HepG2 (cell line): ENCODE results near the gene ZNF845. TPM values are rescaled to one million over a fixed set of nuclear protein-coding genes. Genes with fewer than 3 reads are reported as not detected.
A peak's percentile ranks its signal among the peaks of the same experiment; 100 is the strongest.

Experiments used
- ATAC-seq: fragments of 200-7000 bp; cut with Tn5 transposase; 3 replicates; pipeline ENCODE4 v1.9.1; 2020; ENCODE audit warnings: mild to moderate bottlenecking, moderate library complexity
- BruUV-seq: library from RNA; stranded (reverse); fragments of 400-500 nt; replicated peaks from 2 replicates; lab custom pipeline; 2021; lab: Mats Ljungman, UMichigan
- CTCF ChIA-PET: fragments of 300-600 bp; formaldehyde crosslinking; extraction: SDS; loops from one replicate; lab custom pipeline; 2021; ENCODE audit warnings: low total read pairs, inconsistent platforms, low intra/inter-chr PET ratio; lab: Yijun Ruan, JAX
- POLR2A ChIA-PET: fragments of 350-600 bp; sonication (Branson Sonifier 250); formaldehyde crosslinking; loops from one replicate; lab custom pipeline; 2020; ENCODE audit warnings: antibody characterized with exemption, inconsistent platforms; lab: Yijun Ruan, JAX
- DNase-seq: peaks from one replicate; pipeline ENCODE4 v3.0.0-alpha.2; 2015; ENCODE audit warnings: low spot score
- FAIRE-seq: peaks from 3 replicates; lab custom pipeline; 2011; peaks lifted over from hg19 to GRCh38; lab: Jason Lieb, UNC
- H2AFZ ChIP-seq: one replicate; pipeline ENCODE4 v1.6.1; 2011; ENCODE audit warnings: low read length, inconsistent platforms
- H3K27ac ChIP-seq: fragments of 300-600 bp; 3 replicates; pipeline ENCODE4 v1.8.0; 2011; ENCODE audit warnings: mixed run types, mild to moderate bottlenecking, mixed read lengths, low read length, inconsistent platforms; ENCODE audit not compliant: insufficient read depth; ENCODE audit errors: extremely low read length
- H3K27me3 ChIP-seq, 2 experiments: fragments of 200-600 bp in 1 of 2; 2 replicates in 1 of 2; 3 replicates in 1 of 2; pipeline versions ENCODE4 v1.6.0 to v1.8.0; 2011; ENCODE audit warnings: low read length in 2 of 2, mild to moderate bottlenecking in 2 of 2, moderate library complexity in 2 of 2, inconsistent platforms in 1 of 2; ENCODE audit not compliant: insufficient read depth in 2 of 2, control insufficient read depth in 1 of 2
- H3K36me3 ChIP-seq, 2 experiments: fragments of 200-600 bp in 1 of 2; replicated peaks in 1 of 2; 2 replicates in 1 of 2; 3 replicates in 1 of 2; pipeline versions ENCODE4 v1.5.1 to v1.8.0; 2011; ENCODE audit warnings: low read length in 2 of 2, inconsistent platforms in 1 of 2; ENCODE audit not compliant: insufficient read depth in 2 of 2, control insufficient read depth in 1 of 2
- H3K4me1 ChIP-seq: 2 replicates; pipeline ENCODE4 v1.5.1; 2012; ENCODE audit warnings: low read length, inconsistent platforms; ENCODE audit not compliant: insufficient read depth
- H3K4me2 ChIP-seq: 2 replicates; pipeline ENCODE4 v1.6.0; 2011; ENCODE audit warnings: low read depth, low read length, inconsistent platforms
- H3K4me3 ChIP-seq, 3 experiments: fragments of 200-600 bp in 1 of 3; sonication (generic), shearing (Covaris generic) in 1 of 3; replicated peaks in 1 of 3; 2 replicates each; pipeline ENCODE4 v1.5.1; 2011 to 2016; ENCODE audit warnings: low read length in 3 of 3, inconsistent platforms in 2 of 3, low read depth in 2 of 3, mild to moderate bottlenecking in 2 of 3, control low read depth in 1 of 3, mixed read lengths in 1 of 3; ENCODE audit not compliant: insufficient read depth in 1 of 3
- H3K79me2 ChIP-seq: one replicate; pipeline ENCODE4 v1.6.1; 2011; ENCODE audit warnings: low read length, inconsistent platforms; ENCODE audit not compliant: insufficient read depth
- H3K9ac ChIP-seq: 2 replicates; pipeline ENCODE4 v1.6.0; 2011; ENCODE audit warnings: mild to moderate bottlenecking, low read depth, low read length, inconsistent platforms; ENCODE audit not compliant: insufficient read depth
- H3K9me3 ChIP-seq: 2 replicates; pipeline ENCODE4 v1.5.1; 2012; ENCODE audit warnings: mild to moderate bottlenecking, low read length
- H4K20me1 ChIP-seq: 2 replicates; pipeline ENCODE4 v1.6.0; 2011; ENCODE audit warnings: inconsistent platforms, mild to moderate bottlenecking, low read length, moderate library complexity; ENCODE audit not compliant: insufficient read depth
- FOSL2 ChIP-seq: sonication (generic); formaldehyde crosslinking; IDR thresholded peaks from 2 replicates; pipeline ENCODE4 v1.4.0; 2020; ENCODE audit warnings: missing genetic modification reagents
- KLF9 ChIP-seq: IDR thresholded peaks from 2 replicates; pipeline ENCODE4 v1.6.1; 2016; ENCODE audit warnings: low read depth
- LCORL ChIP-seq, 2 experiments: fragments of 450-650 bp in 1 of 2; sonication (generic) in 1 of 2; formaldehyde crosslinking in 1 of 2; IDR thresholded peaks; 2 replicates each; pipeline versions ENCODE4 v1.5.0 to v1.6.1; 2017 to 2020; ENCODE audit warnings: antibody characterized with exemption in 1 of 2, missing genetic modification reagents in 1 of 2
- NR2C2 ChIP-seq: sonication (generic); formaldehyde crosslinking; IDR thresholded peaks from 2 replicates; pipeline ENCODE4 v1.4.0; 2020; ENCODE audit warnings: missing genetic modification reagents, mild to moderate bottlenecking, moderate library complexity, borderline replicate concordance
- RAD21 ChIP-seq: fragments of 450-650 bp; formaldehyde crosslinking; IDR thresholded peaks from 2 replicates; pipeline ENCODE4 v1.5.0; 2020; ENCODE audit warnings: mild to moderate bottlenecking
- TRIM24 ChIP-seq: sonication (generic); formaldehyde crosslinking; IDR thresholded peaks from 2 replicates; pipeline ENCODE4 v1.8.0; 2022; ENCODE audit warnings: mild to moderate bottlenecking, missing genetic modification reagents
- ZFP41 ChIP-seq: sonication (generic); formaldehyde crosslinking; IDR thresholded peaks from 2 replicates; pipeline ENCODE4 v1.4.0; 2020; ENCODE audit warnings: mild to moderate bottlenecking, missing genetic modification reagents, borderline replicate concordance
- ZMYM3 ChIP-seq: sonication (generic); formaldehyde crosslinking; IDR thresholded peaks from 2 replicates; pipeline ENCODE4 v1.5.1; 2020; ENCODE audit warnings: mild to moderate bottlenecking, missing genetic modification reagents
- ZNF44 ChIP-seq: sonication (generic); formaldehyde crosslinking; IDR thresholded peaks from 2 replicates; pipeline ENCODE4 v1.5.1; 2020; ENCODE audit warnings: mild to moderate bottlenecking, missing genetic modification reagents
- ZNF501 ChIP-seq: sonication (generic); formaldehyde crosslinking; IDR thresholded peaks from 2 replicates; pipeline ENCODE4 v1.5.1; 2020; ENCODE audit warnings: mild to moderate bottlenecking, moderate library complexity, missing genetic modification reagents
- ZNF672 ChIP-seq: sonication (generic); formaldehyde crosslinking; IDR thresholded peaks from 2 replicates; pipeline ENCODE4 v1.8.1; 2022; ENCODE audit warnings: missing genetic modification reagents
- ZNF724P ChIP-seq: sonication (generic); formaldehyde crosslinking; IDR thresholded peaks from 2 replicates; pipeline ENCODE4 v1.8.0; 2022; ENCODE audit warnings: missing genetic modification reagents, borderline replicate concordance
- ZNF75D ChIP-seq: sonication (generic); formaldehyde crosslinking; IDR thresholded peaks from 2 replicates; pipeline ENCODE4 v1.8.1; 2023; ENCODE audit warnings: missing genetic modification reagents, mild to moderate bottlenecking, borderline replicate concordance
- ZSCAN30 ChIP-seq: sonication (generic); formaldehyde crosslinking; IDR thresholded peaks from 2 replicates; pipeline ENCODE4 v1.5.0; 2020; ENCODE audit warnings: mild to moderate bottlenecking, missing genetic modification reagents
- whole genome bisulfite sequencing: methylation state at CpG from one replicate; pipeline ENCODE4 v1.1.6; 2017; ENCODE audit warnings: low lambda C conversion rate; 5-methylcytosine and 5-hydroxymethylcytosine counted together
- in situ Hi-C: cut with HindIII; loops from 2 replicates; pipeline ENCODE4 v1.10.0; 2017; ENCODE audit warnings: low pct_unique_long_range_greater_than_20kb; ENCODE audit not compliant: extremely low pct_ligation_motif_present
- intact Hi-C: fragments of 100-400 bp; cut with micrococcal nuclease; formaldehyde crosslinking; loops from one replicate; pipeline ENCODE4 v1.10.0; 2022; ENCODE audit not compliant: unreplicated experiment
- polyA plus RNA-seq, 8 experiments: library from polyadenylated mRNA; depleted of rRNA in 3 of 8; stranded (reverse) in 7 of 8; unstranded in 1 of 8; fragments of >200 nt; fragmentation: Illumina TruSeq in 4 of 8; extraction: Trizol in 4 of 8; gene quantifications; 2 replicates each; pipeline versions ENCODE4 v1.2.1 to v1.2.3, GENCODE V29; 2011 to 2016; ENCODE audit warnings: low read depth in 4 of 8, missing spikeins in 1 of 8, mixed read lengths in 1 of 8; ENCODE audit not compliant: insufficient read depth in 1 of 8
- total RNA-seq, 5 experiments: library from RNA; depleted of rRNA; stranded (reverse); fragments of >200 nt; fragmentation: Illumina TruSeq; extraction: Trizol; gene quantifications; 2 replicates each; pipeline ENCODE4 v1.2.3, GENCODE V29; 2016; ENCODE audit warnings: low read depth in 1 of 5
- TF ChIP-seq, protein P1 (sequence below): sonication (generic); formaldehyde crosslinking; IDR thresholded peaks from 2 replicates; pipeline ENCODE4 v1.4.0; 2020; ENCODE audit warnings: mild to moderate bottlenecking, low read depth, missing genetic modification reagents
- TF ChIP-seq, protein P2 (sequence below): sonication (generic); formaldehyde crosslinking; IDR thresholded peaks from 2 replicates; pipeline ENCODE4 v1.9.0; 2022; ENCODE audit warnings: missing genetic modification reagents, mild to moderate bottlenecking, borderline replicate concordance
- TF ChIP-seq, protein P3 (sequence below): sonication (generic); formaldehyde crosslinking; IDR thresholded peaks from 2 replicates; pipeline ENCODE4 v1.5.1; 2020; ENCODE audit warnings: mild to moderate bottlenecking, missing genetic modification reagents, borderline replicate concordance
- TF ChIP-seq, protein P4 (sequence below): IDR thresholded peaks from 2 replicates; pipeline ENCODE4 v1.6.1; 2016
- TF ChIP-seq, protein P5 (sequence below): fragments of 450-650 bp; IDR thresholded peaks from 2 replicates; pipeline ENCODE4 v1.6.1; 2016

ZNF845 gene
- total and polyA plus RNA-seq, 2 of the 13 experiments (the other 11 are each of a cell fraction or from before 2014, with no cell fraction given) = 1.7 to 9.6 TPM

DNA sequence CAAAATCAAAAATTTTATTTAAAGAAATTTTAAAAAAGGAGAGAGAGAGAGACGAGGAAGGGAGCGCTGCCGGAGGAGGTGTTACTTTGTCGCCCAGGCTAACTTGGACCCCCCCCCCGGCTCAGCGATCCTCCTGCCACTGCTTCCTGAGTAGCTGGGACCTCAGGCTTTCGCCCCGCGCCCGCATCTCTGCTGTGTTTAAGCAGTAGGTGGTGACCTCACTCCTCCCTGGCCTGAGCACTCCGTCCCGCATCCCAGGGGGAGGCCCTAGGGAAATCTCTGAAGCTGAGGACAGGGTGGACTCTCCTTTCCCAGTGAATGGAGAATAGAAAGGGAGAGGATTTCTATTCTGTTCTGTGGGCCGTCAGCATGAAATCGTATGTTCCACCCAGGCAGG, 485 bp upstream of the ZNF845 start:
- H3K36me3 ChIP-seq = no peaks in the 10 kb centered on the region
- CTCF ChIA-PET = no interaction called here
- in situ Hi-C loops (no loop called here), intact Hi-C loops (no loop called here)
- no peaks in the 10 kb centered on the region for H4K20me1 ChIP-seq
- peak overlapping the region; percentile 44 for H3K27ac ChIP-seq
- TSS peak; percentile 78 for BruUV-seq
- H3K9ac ChIP-seq = peak overlapping the region; percentile 54
- WGBS = 10% methylated on average over 12 of the region's 14 CpGs
- no peaks in the 10 kb centered on the region; a peak in 1 of 5 replicates for H3K27me3 ChIP-seq
- FAIRE-seq (no peak), ATAC-seq (peak; percentile 65), DNase-seq (no peak)
- H3K9me3 ChIP-seq = peaks cover 12% of the 10 kb centered on the region
- no peaks in the 10 kb centered on the region for H3K79me2 ChIP-seq
- POLR2A ChIA-PET = interaction anchor here (1.1 to 1.2 kb wide), 2 partner anchors 56 to 804 kb away, joined by 3 read pairs; partner anchors contain the start of gene CNOT3
- H3K4me1 ChIP-seq = peaks cover 6% of the 10 kb centered on the region; the same call in 1 of the 2 replicates
- peak overlapping the region; percentile 40 for H2AFZ ChIP-seq
- peak overlapping the region; percentile 87 for H3K4me2 ChIP-seq
- H3K4me3 ChIP-seq = peak overlapping the region; percentile 82 to 98 (median 85)
- TF ChIP-seq ZNF501 (CRISPR knock-in tag) (no peak), FOSL2 (CRISPR knock-in tag) (no peak), ZNF724P (CRISPR knock-in tag) (no peak), ZNF672 (CRISPR knock-in tag) (no peak), ZNF44 (CRISPR knock-in tag) (no peak), ZSCAN30 (CRISPR knock-in tag) (no peak), KLF9 (CRISPR knock-in tag) (no peak), ZFP41 (CRISPR knock-in tag) (no peak), NR2C2 (CRISPR knock-in tag) (no peak), ZNF75D (CRISPR knock-in tag) (no peak), RAD21 (CRISPR knock-in tag) (no peak), TRIM24 (CRISPR knock-in tag) (no peak), ZMYM3 (no peak), LCORL (IDR thresholded peaks at IDR 0.05) (no peak), LCORL (CRISPR knock-in tag; IDR thresholded peaks at IDR 0.05) (peak; percentile 43; the same call in 1 of the 2 replicates)
- TF ChIP-seq, protein P1, sequence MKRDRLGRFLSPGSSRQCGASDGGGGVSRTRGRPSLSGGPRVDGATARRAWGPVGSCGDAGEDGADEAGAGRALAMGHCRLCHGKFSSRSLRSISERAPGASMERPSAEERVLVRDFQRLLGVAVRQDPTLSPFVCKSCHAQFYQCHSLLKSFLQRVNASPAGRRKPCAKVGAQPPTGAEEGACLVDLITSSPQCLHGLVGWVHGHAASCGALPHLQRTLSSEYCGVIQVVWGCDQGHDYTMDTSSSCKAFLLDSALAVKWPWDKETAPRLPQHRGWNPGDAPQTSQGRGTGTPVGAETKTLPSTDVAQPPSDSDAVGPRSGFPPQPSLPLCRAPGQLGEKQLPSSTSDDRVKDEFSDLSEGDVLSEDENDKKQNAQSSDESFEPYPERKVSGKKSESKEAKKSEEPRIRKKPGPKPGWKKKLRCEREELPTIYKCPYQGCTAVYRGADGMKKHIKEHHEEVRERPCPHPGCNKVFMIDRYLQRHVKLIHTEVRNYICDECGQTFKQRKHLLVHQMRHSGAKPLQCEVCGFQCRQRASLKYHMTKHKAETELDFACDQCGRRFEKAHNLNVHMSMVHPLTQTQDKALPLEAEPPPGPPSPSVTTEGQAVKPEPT (CRISPR knock-in tag) = no peak
- TF ChIP-seq, protein P2, sequence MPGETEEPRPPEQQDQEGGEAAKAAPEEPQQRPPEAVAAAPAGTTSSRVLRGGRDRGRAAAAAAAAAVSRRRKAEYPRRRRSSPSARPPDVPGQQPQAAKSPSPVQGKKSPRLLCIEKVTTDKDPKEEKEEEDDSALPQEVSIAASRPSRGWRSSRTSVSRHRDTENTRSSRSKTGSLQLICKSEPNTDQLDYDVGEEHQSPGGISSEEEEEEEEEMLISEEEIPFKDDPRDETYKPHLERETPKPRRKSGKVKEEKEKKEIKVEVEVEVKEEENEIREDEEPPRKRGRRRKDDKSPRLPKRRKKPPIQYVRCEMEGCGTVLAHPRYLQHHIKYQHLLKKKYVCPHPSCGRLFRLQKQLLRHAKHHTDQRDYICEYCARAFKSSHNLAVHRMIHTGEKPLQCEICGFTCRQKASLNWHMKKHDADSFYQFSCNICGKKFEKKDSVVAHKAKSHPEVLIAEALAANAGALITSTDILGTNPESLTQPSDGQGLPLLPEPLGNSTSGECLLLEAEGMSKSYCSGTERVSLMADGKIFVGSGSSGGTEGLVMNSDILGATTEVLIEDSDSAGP (CRISPR knock-in tag) = 0 out of 2 replicates have a peak, but pooled peaks have one; percentile 7
- TF ChIP-seq, protein P3, sequence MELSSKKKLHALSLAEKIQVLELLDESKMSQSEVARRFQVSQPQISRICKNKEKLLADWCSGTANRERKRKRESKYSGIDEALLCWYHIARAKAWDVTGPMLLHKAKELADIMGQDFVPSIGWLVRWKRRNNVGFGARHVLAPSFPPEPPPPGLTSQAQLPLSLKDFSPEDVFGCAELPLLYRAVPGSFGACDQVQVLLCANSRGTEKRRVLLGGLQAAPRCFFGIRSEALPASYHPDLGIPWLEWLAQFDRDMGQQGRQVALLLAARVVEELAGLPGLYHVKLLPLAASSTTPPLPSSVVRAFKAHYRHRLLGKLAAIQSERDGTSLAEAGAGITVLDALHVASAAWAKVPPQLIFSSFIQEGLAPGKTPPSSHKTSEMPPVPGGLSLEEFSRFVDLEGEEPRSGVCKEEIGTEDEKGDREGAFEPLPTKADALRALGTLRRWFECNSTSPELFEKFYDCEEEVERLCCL (CRISPR knock-in tag) = no peak
- TF ChIP-seq, protein P4, sequence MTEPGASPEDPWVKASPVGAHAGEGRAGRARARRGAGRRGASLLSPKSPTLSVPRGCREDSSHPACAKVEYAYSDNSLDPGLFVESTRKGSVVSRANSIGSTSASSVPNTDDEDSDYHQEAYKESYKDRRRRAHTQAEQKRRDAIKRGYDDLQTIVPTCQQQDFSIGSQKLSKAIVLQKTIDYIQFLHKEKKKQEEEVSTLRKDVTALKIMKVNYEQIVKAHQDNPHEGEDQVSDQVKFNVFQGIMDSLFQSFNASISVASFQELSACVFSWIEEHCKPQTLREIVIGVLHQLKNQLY (CRISPR knock-in tag) = no peak
- TF ChIP-seq, protein P5, sequence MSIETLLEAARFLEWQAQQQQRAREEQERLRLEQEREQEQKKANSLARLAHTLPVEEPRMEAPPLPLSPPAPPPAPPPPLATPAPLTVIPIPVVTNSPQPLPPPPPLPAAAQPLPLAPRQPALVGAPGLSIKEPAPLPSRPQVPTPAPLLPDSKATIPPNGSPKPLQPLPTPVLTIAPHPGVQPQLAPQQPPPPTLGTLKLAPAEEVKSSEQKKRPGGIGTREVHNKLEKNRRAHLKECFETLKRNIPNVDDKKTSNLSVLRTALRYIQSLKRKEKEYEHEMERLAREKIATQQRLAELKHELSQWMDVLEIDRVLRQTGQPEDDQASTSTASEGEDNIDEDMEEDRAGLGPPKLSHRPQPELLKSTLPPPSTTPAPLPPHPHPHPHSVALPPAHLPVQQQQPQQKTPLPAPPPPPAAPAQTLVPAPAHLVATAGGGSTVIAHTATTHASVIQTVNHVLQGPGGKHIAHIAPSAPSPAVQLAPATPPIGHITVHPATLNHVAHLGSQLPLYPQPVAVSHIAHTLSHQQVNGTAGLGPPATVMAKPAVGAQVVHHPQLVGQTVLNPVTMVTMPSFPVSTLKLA = no peak
